Thyroid gland (tissue), 4 donors: ENCODE measurements around the gene CLDN11. TPM values are rescaled to one million over a fixed set of nuclear protein-coding genes. Genes with fewer than 3 reads are reported as not detected.

Experiments used
- DNase-seq, 2 donors: peaks; one replicate each; pipeline ENCODE4 v3.0.0-alpha.2; 2019
- H3K27ac ChIP-seq, 3 donors: fragments of 200-600 bp; sonication (generic); 1 replicate in 2 of 3; 2 replicates in 1 of 3; pipeline ENCODE4 v1.5.1; 2016 to 2019; ENCODE audit warnings: mild to moderate bottlenecking in 1 of 3, moderate library complexity in 1 of 3
- H3K27me3 ChIP-seq: fragments of 200-600 bp; sonication (generic); one replicate; pipeline ENCODE4 v1.5.1; 2019
- H3K36me3 ChIP-seq, 2 donors: fragments of 200-600 bp; sonication (generic); one replicate each; pipeline ENCODE4 v1.5.1; 2016 to 2019
- H3K4me1 ChIP-seq, 2 donors: fragments of 200-600 bp; sonication (generic); one replicate each; pipeline ENCODE4 v1.5.1; 2017 to 2019
- H3K4me3 ChIP-seq, 3 donors: fragments of 200-600 bp; sonication (generic); replicated peaks in 1 of 3; 1 replicate in 2 of 3; 2 replicates in 1 of 3; pipeline ENCODE4 v1.5.1; 2016; ENCODE audit warnings: mild to moderate bottlenecking in 1 of 3
- H3K9me3 ChIP-seq: fragments of 200-600 bp; sonication (generic); one replicate; pipeline ENCODE4 v1.5.1; 2017
- POLR2A ChIP-seq, 2 donors: fragments of 450-650 bp; IDR thresholded peaks; one replicate each; pipeline ENCODE4 v1.6.1; 2017; ENCODE audit warnings: antibody characterized with exemption in 2 of 2, mild to moderate bottlenecking in 2 of 2, moderate library complexity in 1 of 2
- WGBS, 2 donors: methylation state at CpG; one replicate each; pipeline ENCODE4 v1.1.5; 2017; 5-methylcytosine and 5-hydroxymethylcytosine counted together
- intact Hi-C: fragments of 100-400 bp; cut with DNase I; formaldehyde crosslinking; loops from one replicate; pipeline ENCODE4 v1.15.1; 2023
- microRNA-seq: library from miRNA; unstranded; fragments of <30 nt; microRNA quantifications from one replicate; pipeline ENCODE4, GENCODE V29; 2016
- total RNA-seq, 4 donors: library from RNA; depleted of rRNA; stranded (reverse); fragments of >200 nt; gene quantifications; one replicate each; pipeline ENCODE4 v1.2.3, GENCODE V29; 2016
- TF ChIP-seq, protein P1 (sequence below), 6 experiments: fragments of 200-600 bp in 3 of 6; fragments of 450-650 bp in 3 of 6; sonication (generic) in 3 of 6; IDR thresholded peaks; one replicate each; pipeline ENCODE4 v1.5.1; 2016 to 2019; ENCODE audit warnings: antibody characterized with exemption in 6 of 6, mild to moderate bottlenecking in 2 of 6, inconsistent platforms in 1 of 6, moderate library complexity in 1 of 6

Gene CLDN11
- total RNA-seq, 4 donors from 2014 or later: 3.2 to 6.6 (median 4.6) TPM

- Histone ChIP-seq H3K4me3 (no peak overlapping the region), H3K36me3 (no peaks in the 10 kb centered on the region), H3K27ac (no peak overlapping the region), H3K27me3 (no peaks in the 10 kb centered on the region), H3K4me1 (no peaks in the 10 kb centered on the region), H3K9me3 (no peaks in the 10 kb centered on the region)
- intact Hi-C loops: no loop called here
- DNase-seq: no peak
- 69 to 81% methylated on average over 4 of the region's 4 CpGs for WGBS, 2 donors
- TF ChIP-seq, protein P1, sequence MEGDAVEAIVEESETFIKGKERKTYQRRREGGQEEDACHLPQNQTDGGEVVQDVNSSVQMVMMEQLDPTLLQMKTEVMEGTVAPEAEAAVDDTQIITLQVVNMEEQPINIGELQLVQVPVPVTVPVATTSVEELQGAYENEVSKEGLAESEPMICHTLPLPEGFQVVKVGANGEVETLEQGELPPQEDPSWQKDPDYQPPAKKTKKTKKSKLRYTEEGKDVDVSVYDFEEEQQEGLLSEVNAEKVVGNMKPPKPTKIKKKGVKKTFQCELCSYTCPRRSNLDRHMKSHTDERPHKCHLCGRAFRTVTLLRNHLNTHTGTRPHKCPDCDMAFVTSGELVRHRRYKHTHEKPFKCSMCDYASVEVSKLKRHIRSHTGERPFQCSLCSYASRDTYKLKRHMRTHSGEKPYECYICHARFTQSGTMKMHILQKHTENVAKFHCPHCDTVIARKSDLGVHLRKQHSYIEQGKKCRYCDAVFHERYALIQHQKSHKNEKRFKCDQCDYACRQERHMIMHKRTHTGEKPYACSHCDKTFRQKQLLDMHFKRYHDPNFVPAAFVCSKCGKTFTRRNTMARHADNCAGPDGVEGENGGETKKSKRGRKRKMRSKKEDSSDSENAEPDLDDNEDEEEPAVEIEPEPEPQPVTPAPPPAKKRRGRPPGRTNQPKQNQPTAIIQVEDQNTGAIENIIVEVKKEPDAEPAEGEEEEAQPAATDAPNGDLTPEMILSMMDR (IDR thresholded peaks at IDR 0.05): no peak
- TF ChIP-seq POLR2A (IDR thresholded peaks at IDR 0.05): no peak
These were observed 63.5 kb downstream of the CLDN11 start for GRCh38 chr3:170482199-170482598.

GRCh38 chr3:170483485-170484262 lies 65.0 kb downstream of the CLDN11 start:
- H3K27me3 ChIP-seq: no peaks in the 10 kb centered on the region
- intact Hi-C loops: no loop called here
- no peak for DNase-seq
- WGBS, 2 donors: 60 to 62% methylated on average over 5 of the region's 5 CpGs
- H3K36me3 ChIP-seq: no peaks in the 10 kb centered on the region
- TF ChIP-seq, protein P1 (IDR thresholded peaks at IDR 0.05): no peak
- no peak for TF ChIP-seq POLR2A (IDR thresholded peaks at IDR 0.05)
- no peaks in the 10 kb centered on the region for H3K9me3 ChIP-seq
- H3K4me1 ChIP-seq: no peaks in the 10 kb centered on the region
- no peak overlapping the region for H3K27ac ChIP-seq
- no peak overlapping the region for H3K4me3 ChIP-seq

Small RNA genes within 50 kb of the gene (microRNA-seq; reads per million reads assigned to microRNA genes)
- gene MIR6828: not detected

Other genes with a start within 250 kb of the CLDN11 start
- 100 to 1,000 TPM in 2 of 4 donors, 10 to 100 TPM in 2; 73.1 to 128 (median 93.7) TPM for gene PHC3, start 237.1 kb upstream of the CLDN11 start, total RNA-seq
- 10 to 100 TPM; 74.9 to 85.0 (median 76.6) TPM for gene PRKCI, start 196.4 kb upstream of the CLDN11 start, total RNA-seq
- 10 to 100 TPM; 44.1 to 75.4 (median 58.9) TPM for gene SKIL, start 61.2 kb upstream of the CLDN11 start, total RNA-seq
- under 1 TPM in 3 of 4 donors, not detected in 1; 0.11 to 0.34 (median 0.13) TPM for gene SLC7A14, start 167.2 kb downstream of the CLDN11 start, total RNA-seq